Measurements from ENCODE around the gene CD36. TPM values are rescaled to one million over a fixed set of nuclear protein-coding genes. Genes with fewer than 3 reads are reported as not detected.

The CD36 gene
- total RNA-seq, 1 donor from 2014 or later, result 1.7 TPM

DNA sequence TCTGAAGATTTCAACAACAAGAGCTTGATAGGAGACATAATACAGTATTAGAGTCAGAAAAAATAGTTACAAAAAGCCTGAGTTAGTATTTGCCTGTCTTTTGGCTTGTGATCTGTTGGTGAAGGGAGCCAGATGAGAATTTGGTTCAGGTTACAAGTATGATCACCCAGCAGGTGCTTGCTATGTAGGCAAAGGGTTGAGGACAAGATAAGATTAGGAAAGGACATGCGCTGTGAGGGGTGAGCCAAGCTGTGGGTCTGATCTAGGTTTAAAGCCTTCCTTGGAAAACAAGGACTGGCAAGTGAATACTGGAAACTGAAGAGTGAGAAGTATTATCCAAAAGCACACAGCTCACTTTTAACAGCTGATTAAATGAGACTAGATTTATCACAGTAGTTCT is 28.7 kb upstream of the CD36 start:
- Mint-ChIP-seq H3K36me3 (ENCODE audit: low read depth, unreplicated experiment) (no peaks in the 10 kb centered on the region), H3K4me3 (ENCODE audit: unreplicated experiment) (no peak overlapping the region), H3K27ac (ENCODE audit: unreplicated experiment) (no peak overlapping the region), H3K9me3 (ENCODE audit: unreplicated experiment) (no peaks in the 10 kb centered on the region), H3K27me3 (ENCODE audit: low read depth, unreplicated experiment) (no peaks in the 10 kb centered on the region), H3K4me1 (ENCODE audit: low read depth, unreplicated experiment) (peaks cover 4% of the 10 kb centered on the region)
- Histone ChIP-seq H3K4me1 (ENCODE audit: insufficient read depth, low read length) (peaks cover 14% of the 10 kb centered on the region), H3K4me3 (ENCODE audit: insufficient read depth, low read depth, low read length) (no peak overlapping the region), H3K36me3 (ENCODE audit: insufficient read depth, low read length) (no peaks in the 10 kb centered on the region), H3K9ac (ENCODE audit: low read length) (no peak overlapping the region), H3K4me2 (ENCODE audit: low read length) (no peak overlapping the region), H4K20me1 (ENCODE audit: insufficient read depth, low read length) (no peaks in the 10 kb centered on the region), H3K9me3 (ENCODE audit: insufficient read depth, low read depth, low read length) (no peaks in the 10 kb centered on the region), H3K27ac (ENCODE audit: low read depth, low read length) (no peak overlapping the region), H3K79me2 (ENCODE audit: insufficient read depth, low read length) (no peaks in the 10 kb centered on the region), H2AFZ (ENCODE audit: low read depth, low read length) (no peak overlapping the region), H3K27me3 (ENCODE audit: insufficient read depth, low read length) (no peaks in the 10 kb centered on the region)
- TF ChIP-seq, protein P1, sequence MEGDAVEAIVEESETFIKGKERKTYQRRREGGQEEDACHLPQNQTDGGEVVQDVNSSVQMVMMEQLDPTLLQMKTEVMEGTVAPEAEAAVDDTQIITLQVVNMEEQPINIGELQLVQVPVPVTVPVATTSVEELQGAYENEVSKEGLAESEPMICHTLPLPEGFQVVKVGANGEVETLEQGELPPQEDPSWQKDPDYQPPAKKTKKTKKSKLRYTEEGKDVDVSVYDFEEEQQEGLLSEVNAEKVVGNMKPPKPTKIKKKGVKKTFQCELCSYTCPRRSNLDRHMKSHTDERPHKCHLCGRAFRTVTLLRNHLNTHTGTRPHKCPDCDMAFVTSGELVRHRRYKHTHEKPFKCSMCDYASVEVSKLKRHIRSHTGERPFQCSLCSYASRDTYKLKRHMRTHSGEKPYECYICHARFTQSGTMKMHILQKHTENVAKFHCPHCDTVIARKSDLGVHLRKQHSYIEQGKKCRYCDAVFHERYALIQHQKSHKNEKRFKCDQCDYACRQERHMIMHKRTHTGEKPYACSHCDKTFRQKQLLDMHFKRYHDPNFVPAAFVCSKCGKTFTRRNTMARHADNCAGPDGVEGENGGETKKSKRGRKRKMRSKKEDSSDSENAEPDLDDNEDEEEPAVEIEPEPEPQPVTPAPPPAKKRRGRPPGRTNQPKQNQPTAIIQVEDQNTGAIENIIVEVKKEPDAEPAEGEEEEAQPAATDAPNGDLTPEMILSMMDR (IDR thresholded peaks at IDR 0.05; ENCODE audit: insufficient read depth, low read depth, low read length), result no peak
- no peak for TF ChIP-seq EZH2 (IDR thresholded peaks at IDR 0.05; ENCODE audit: insufficient read depth, low read length)
- FAIRE-seq, result no peak
- DNase-seq (ENCODE audit: low read depth), result no peak

DNA sequence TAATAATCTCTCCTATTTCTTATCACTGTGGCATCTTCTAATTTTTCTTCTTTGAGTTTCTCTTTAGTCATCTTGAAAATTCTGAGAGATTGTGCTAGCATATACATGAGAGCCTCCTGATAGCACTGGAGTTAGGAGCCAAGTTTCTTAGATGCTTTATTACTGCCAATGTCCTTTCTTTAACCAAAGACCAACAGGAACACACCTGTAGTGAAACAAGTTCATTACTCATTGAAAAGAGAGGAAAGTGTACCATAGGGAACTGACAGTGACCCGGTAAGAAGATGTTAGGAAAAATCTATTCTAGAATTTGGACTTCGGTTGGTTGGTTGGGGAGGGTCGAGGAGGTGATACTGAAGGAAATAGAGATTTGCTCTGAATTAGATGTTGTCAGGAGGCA is 27.1 kb upstream of the CD36 start:
- no peak for FAIRE-seq
- H3K4me2 ChIP-seq (ENCODE audit: low read length), result peak overlapping the region; percentile 38
- H3K27ac ChIP-seq (ENCODE audit: low read depth, low read length), result peak overlapping the region; percentile 10

DNA sequence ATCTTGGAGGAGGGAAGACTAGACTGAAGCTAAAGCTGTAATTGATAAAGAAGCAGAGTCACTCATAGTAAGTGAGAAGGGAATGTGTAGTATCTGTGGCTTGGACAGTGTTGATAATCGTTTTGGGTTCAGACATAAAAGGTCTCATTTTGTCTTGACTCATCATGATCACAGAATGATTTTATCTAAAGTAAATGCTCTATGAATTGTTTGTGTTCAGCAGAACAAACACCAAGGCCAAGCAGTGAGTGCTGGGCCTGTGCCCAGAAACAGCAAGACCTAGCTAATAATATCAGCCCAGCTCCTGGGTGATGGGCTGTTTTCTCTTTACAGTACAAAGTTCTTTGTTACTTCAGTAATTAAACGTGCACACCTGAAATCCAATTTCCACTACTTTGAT is 26.7 kb upstream of the CD36 start:
- TF ChIP-seq, protein P1 (IDR thresholded peaks at IDR 0.05; ENCODE audit: insufficient read depth, low read depth, low read length), result no peak
- no peak for TF ChIP-seq EZH2 (IDR thresholded peaks at IDR 0.05; ENCODE audit: insufficient read depth, low read length)
- DNase-seq (ENCODE audit: low read depth) (peak; percentile 76), FAIRE-seq (peak; percentile 65)
- Histone ChIP-seq H3K36me3 (ENCODE audit: insufficient read depth, low read length) (no peaks in the 10 kb centered on the region), H4K20me1 (ENCODE audit: insufficient read depth, low read length) (no peaks in the 10 kb centered on the region), H3K27me3 (ENCODE audit: insufficient read depth, low read length) (no peaks in the 10 kb centered on the region), H3K4me1 (ENCODE audit: insufficient read depth, low read length) (peaks cover 14% of the 10 kb centered on the region), H3K4me2 (ENCODE audit: low read length) (peak overlapping the region; percentile 38), H3K79me2 (ENCODE audit: insufficient read depth, low read length) (no peaks in the 10 kb centered on the region), H3K27ac (ENCODE audit: low read depth, low read length) (no peak overlapping the region), H3K9me3 (ENCODE audit: insufficient read depth, low read depth, low read length) (no peaks in the 10 kb centered on the region), H3K4me3 (ENCODE audit: insufficient read depth, low read depth, low read length) (no peak overlapping the region), H3K9ac (ENCODE audit: low read length) (peak overlapping the region; percentile 13), H2AFZ (ENCODE audit: low read depth, low read length) (no peak overlapping the region)
- H3K4me3 Mint-ChIP-seq (ENCODE audit: unreplicated experiment), result no peak overlapping the region
- no peaks in the 10 kb centered on the region for H3K9me3 Mint-ChIP-seq (ENCODE audit: unreplicated experiment)
- H3K4me1 Mint-ChIP-seq (ENCODE audit: low read depth, unreplicated experiment), result peaks cover 6% of the 10 kb centered on the region
- H3K27me3 Mint-ChIP-seq (ENCODE audit: low read depth, unreplicated experiment), result no peaks in the 10 kb centered on the region
- H3K27ac Mint-ChIP-seq (ENCODE audit: unreplicated experiment), result no peak overlapping the region
- no peaks in the 10 kb centered on the region for H3K36me3 Mint-ChIP-seq (ENCODE audit: low read depth, unreplicated experiment)

More for the DNA sequence above, 27.1 kb upstream of the CD36 start:
- H3K4me1 ChIP-seq (ENCODE audit: insufficient read depth, low read length), result peaks cover 14% of the 10 kb centered on the region
- Mint-ChIP-seq H3K27ac (ENCODE audit: unreplicated experiment) (no peak overlapping the region), H3K27me3 (ENCODE audit: low read depth, unreplicated experiment) (no peaks in the 10 kb centered on the region), H3K4me1 (ENCODE audit: low read depth, unreplicated experiment) (peaks cover 6% of the 10 kb centered on the region), H3K4me3 (ENCODE audit: unreplicated experiment) (no peak overlapping the region), H3K36me3 (ENCODE audit: low read depth, unreplicated experiment) (no peaks in the 10 kb centered on the region), H3K9me3 (ENCODE audit: unreplicated experiment) (no peaks in the 10 kb centered on the region)
- no peak for DNase-seq (ENCODE audit: low read depth)
- no peaks in the 10 kb centered on the region for H3K27me3 ChIP-seq (ENCODE audit: insufficient read depth, low read length)
- no peaks in the 10 kb centered on the region for H3K79me2 ChIP-seq (ENCODE audit: insufficient read depth, low read length)
- no peak overlapping the region for H2AFZ ChIP-seq (ENCODE audit: low read depth, low read length)
- no peaks in the 10 kb centered on the region for H4K20me1 ChIP-seq (ENCODE audit: insufficient read depth, low read length)
- TF ChIP-seq EZH2 (IDR thresholded peaks at IDR 0.05; ENCODE audit: insufficient read depth, low read length), result no peak
- TF ChIP-seq, protein P1 (IDR thresholded peaks at IDR 0.05; ENCODE audit: insufficient read depth, low read depth, low read length), result no peak
- H3K9ac ChIP-seq (ENCODE audit: low read length), result peak overlapping the region; percentile 13
- H3K36me3 ChIP-seq (ENCODE audit: insufficient read depth, low read length), result no peaks in the 10 kb centered on the region
- no peak overlapping the region for H3K4me3 ChIP-seq (ENCODE audit: insufficient read depth, low read depth, low read length)
- H3K9me3 ChIP-seq (ENCODE audit: insufficient read depth, low read depth, low read length), result no peaks in the 10 kb centered on the region

Data from astrocyte (in vitro differentiated cells and primary cell).